HG02981 (cell line): ENCODE measurements around the gene TGFBI.
A peak's percentile ranks its signal among the peaks of the same experiment; 100 is the strongest.

Experiments used
- ATAC-seq: cut with Tn5 transposase; IDR thresholded peaks from one replicate; pipeline ENCODE4 v1.9.1; 2021; ENCODE audit warnings: mild to moderate bottlenecking, moderate library complexity; ENCODE audit not compliant: unreplicated experiment

TGFBI gene

GRCh38 chr5:136023958-136024541, 4.7 kb upstream of the TGFBI start:
- no peak for ATAC-seq

- ATAC-seq = no peak
These were observed 2.9 kb upstream of the TGFBI start for GRCh38 chr5:136025900-136026299.

GRCh38 chr5:136026636-136027035, 2.2 kb upstream of the TGFBI start:
- no peak for ATAC-seq

- ATAC-seq = no peak
These were observed 1.5 kb upstream of the TGFBI start for GRCh38 chr5:136027311-136027710.

- no peak for ATAC-seq
These were observed 698 bp upstream of the TGFBI start for GRCh38 chr5:136028090-136028489.

GRCh38 chr5:136030252-136030651, 1.5 kb downstream of the TGFBI start:
- no peak for ATAC-seq

GRCh38 chr5:136030956-136031611, 2.3 kb downstream of the TGFBI start:
- ATAC-seq = no peak

- ATAC-seq = no peak
These were observed 2.9 kb downstream of the TGFBI start for GRCh38 chr5:136031711-136032110.

GRCh38 chr5:136032564-136032963, 3.8 kb downstream of the TGFBI start:
- no peak for ATAC-seq

- ATAC-seq = no peak
These were observed 4.4 kb downstream of the TGFBI start for GRCh38 chr5:136033234-136033633.

GRCh38 chr5:136033848-136034247, 5.1 kb downstream of the TGFBI start:
- ATAC-seq = no peak

- ATAC-seq = no peak
These were observed 5.7 kb downstream of the TGFBI start for GRCh38 chr5:136034492-136034891.

GRCh38 chr5:136034984-136035383, 6.2 kb downstream of the TGFBI start:
- ATAC-seq = no peak

- no peak for ATAC-seq
These were observed 7.0 kb downstream of the TGFBI start for GRCh38 chr5:136035837-136036236.

- no peak for ATAC-seq
These were observed 7.6 kb downstream of the TGFBI start for GRCh38 chr5:136036293-136036911.

- peak; percentile 70 for ATAC-seq
These were observed 8.4 kb downstream of the TGFBI start for GRCh38 chr5:136037001-136037705.

- no peak for ATAC-seq
These were observed 9.8 kb downstream of the TGFBI start for GRCh38 chr5:136038635-136039034.

GRCh38 chr5:136039202-136039601, 10.4 kb downstream of the TGFBI start:
- ATAC-seq = no peak

GRCh38 chr5:136040746-136041415, 12.1 kb downstream of the TGFBI start:
- no peak for ATAC-seq

GRCh38 chr5:136042156-136042555, 13.4 kb downstream of the TGFBI start:
- ATAC-seq = no peak

GRCh38 chr5:136042665-136043121, 13.9 kb downstream of the TGFBI start:
- ATAC-seq = no peak
